ENCODE data around the gene ARHGAP26.

- TF ChIP-seq CTCF (conservative IDR thresholded peaks at IDR 0.05 in 1 of 2, IDR thresholded peaks at IDR 0.05 in 1 of 2; ENCODE audit: low read depth in 1 of 2, low read length in 2 of 2) (no peak), EZH2 (IDR thresholded peaks at IDR 0.05; ENCODE audit: low read length, missing control alignments) (no peak)
These were observed 254.2 kb downstream of the ARHGAP26 start for GRCh38 chr5:143024228-143024920.
